NOMO-1 treated with dmso at 0.1 percent for 144 hours (cell line): Measurements from ENCODE around the gene SERPINA1.
"Not testable (repeated sequence)": the region's sequence is repeated elsewhere in the genome, so short reads cannot be mapped to it uniquely, and the experiment has no call there.

Source experiments
- DNase-seq: peaks from one replicate; lab custom pipeline; 2025; ENCODE audit not compliant: unreplicated experiment; lab: John Stamatoyannopoulos, UW

The SERPINA1 gene

DNA sequence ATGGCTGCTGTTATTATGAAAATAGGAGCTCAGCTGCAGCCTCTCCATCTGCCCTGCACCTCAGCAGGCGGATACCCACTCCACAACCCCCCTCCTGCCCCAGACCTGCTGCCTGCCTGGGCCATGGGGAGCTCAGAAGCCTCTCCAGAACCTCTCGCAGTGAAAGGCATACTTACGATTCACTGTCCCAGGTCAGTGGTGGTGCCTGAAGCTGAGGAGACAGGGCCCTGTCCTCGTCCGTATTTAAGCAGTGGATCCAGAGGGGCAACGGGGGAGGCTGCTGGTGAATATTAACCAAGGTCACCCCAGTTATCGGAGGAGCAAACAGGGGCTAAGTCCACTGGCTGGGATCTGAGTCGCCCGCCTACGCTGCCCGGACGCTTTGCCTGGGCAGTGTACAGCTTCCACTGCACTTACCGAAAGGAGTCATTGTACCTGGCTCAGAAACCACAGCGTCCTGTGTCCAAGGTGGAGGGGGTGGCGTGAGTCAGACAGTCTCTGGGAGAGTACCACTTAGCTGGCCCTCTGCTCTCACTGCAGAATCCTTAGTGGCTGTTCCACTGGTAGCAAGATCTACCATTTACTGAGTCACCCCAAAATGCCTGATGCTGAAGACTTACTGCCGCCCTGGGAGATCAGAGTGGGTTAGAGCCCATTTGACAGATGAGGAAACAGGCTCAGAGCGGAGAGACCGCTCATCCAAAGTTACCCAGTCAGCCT is at the start of gene SERPINA1:
SERPINA1 (minus strand) TSS at position 219 of the 720 bp plus-strand sequence. CDS start 5,365 bp downstream, outside the sequence.
- DNase-seq: no peak

DNA sequence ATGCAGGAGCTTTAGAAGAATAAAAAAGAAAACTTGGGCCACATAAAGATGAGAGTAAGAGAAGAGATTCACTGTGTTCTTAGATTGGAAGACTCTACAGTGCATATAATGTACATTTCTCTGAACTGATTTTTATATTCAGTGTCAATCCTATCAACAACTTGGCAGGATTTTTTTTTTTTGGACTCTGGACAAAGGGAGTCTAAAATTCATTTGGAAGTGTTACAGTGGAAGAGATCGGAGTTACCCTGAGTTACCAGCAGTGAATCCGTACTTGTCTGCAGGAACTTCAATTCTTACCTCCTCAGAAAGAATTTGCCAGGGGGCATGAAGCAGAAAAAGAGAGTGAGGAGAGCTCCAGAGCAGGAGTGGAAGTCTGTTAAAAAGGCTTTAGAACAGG is 40.2 kb upstream of the SERPINA1 start:
- DNase-seq: no peak

DNA sequence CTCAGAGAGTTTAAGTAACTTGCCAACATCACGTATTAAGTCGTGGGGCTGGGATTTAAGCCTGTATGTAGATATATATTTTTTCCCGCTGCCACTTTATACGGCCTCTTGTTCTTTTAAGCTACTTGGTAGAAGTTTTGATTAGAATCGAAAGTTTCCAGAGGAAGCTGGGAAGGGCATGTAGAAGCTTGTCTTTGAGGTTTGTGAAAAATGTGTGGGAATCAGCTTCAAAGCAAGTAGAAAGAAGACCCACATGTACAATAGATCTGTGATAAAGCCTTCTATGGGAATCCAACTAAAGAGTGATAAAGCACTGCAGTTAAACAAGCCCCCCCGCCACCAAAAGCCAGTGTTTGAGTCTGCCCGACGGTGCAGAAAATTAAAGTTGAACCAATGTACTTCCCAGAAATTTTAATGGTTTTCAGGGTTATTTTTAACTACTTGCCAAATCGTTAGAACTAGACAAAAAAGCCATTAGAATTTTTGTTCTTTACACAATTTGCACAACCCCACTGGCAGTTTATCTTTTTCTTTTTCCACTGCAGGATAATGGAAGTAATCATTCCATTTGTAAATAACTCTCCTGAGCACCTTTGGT is 38.7 kb upstream of the SERPINA1 start:
- no peak for DNase-seq

DNA sequence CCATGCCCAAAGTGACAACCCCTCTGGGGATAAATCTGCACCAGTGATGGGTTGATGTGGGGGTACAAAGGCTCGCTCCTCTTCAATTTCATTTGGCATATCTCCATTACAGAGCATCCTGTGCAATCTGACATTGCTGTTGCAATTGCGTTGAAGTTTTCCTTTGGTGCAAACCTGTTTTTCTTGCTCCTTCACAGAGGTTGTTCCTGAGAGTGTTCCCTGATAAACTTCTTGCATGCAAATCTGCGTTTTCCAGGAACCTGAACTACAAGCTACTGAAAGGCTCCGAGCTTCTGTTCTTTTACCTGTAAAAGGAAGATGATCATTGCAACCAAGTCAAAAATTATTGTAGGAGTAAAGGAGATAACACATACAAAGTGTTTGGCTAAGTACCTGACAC is 38.1 kb upstream of the SERPINA1 start:
- no peak for DNase-seq

- DNase-seq: no peak
These were observed 36.0 kb upstream of the SERPINA1 start for GRCh38 chr14:94424371-94424770.

GRCh38 chr14:94423453-94424056 is 35.2 kb upstream of the SERPINA1 start:
- DNase-seq: no peak

DNA sequence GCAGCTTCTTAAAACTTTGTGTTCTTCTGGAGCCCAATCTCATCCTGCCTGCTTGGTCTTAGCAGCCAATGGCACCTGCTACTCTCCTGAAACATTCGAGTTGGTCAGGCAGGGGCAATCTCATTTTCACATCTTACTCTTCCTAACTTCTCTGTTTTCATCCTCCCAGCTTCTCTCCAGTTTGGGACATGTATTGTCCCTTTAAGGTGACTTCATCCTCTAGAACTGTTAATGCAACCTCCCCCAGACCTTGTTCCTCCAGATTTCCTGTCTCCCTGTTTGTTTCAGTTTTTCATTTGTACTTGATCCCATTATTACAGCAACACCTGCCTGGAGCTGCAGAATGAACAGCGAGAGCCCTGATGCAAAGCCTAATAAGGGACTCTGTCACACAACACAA is 32.9 kb upstream of the SERPINA1 start:
- DNase-seq: no peak

DNA sequence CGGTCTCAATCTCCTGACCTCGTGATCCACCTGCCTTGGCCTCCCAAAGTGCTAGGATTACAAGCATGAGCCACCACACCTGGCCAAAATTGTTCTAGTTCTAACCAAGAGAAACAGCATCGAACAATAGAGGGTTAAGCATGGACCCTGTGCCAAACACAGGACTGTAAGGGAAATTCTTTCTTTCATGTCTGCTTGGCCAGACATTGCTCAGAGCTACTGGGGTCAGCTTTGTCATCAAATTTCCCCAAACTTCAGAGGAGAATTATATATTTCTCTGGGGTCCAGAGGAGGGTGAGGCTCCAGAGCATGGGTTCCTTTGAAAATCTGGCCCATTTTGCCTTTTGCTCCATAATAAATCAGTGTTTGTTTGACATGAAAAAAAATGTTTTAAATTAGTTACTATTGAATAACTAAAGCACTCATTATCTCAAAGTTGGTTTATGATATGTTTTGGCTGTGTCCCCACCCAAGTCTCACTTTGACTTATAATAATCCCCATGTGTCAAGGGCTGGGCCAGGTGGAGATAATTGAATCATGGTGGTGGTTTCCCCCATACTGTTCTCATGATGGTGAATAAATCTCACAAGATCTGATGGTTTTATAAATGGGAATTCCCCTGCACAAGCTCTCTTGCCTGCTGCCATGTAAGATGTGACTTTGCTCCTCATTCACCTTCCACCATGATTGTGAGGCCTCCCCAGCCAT is 29.2 kb upstream of the SERPINA1 start:
- not testable (repeated sequence) for DNase-seq

DNA sequence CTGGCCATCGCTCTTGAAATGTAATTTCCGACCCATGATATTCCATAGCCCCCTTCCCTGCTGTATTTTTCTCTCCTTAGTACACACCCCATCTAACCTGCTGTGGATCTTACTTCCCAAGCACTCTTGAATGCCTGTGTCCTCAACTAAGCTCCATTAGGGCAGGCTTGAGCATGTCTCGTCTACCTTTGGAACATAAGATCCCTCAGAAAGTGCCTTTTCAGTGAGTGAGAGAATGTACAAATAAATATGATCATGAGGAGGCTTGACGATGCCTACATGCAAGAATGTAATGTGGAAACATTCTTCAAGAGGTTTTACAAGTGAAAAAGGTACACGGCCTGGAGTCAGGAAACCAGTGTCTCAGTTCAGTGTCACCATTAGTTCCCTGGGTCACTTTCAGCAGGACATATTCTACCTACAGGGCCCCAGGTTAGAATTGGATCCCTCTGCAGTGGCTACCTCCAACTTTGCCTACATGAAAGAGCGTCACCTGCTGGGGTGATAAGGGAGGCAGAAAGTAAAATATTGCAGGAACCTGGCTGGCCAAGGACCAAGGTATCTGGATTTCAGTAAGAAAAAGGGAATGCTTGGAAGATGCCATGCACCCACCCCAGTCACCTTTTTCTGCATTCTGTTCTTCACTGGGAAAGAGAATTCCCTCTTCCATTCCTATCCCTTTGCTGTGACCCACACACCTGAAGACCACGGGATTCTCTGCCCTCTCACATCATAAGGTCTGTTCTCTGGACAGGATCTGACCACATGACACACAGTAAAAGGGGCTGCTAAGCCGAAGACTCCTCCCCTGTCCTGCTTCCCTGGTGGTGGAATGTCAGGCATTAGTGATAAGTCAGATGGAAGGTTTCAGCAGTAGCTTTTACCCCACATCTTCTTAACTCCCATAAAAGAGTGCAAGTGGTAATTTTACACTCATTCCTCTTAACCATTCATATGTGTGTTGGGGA is 24.6 kb upstream of the SERPINA1 start:
- no peak for DNase-seq

DNA sequence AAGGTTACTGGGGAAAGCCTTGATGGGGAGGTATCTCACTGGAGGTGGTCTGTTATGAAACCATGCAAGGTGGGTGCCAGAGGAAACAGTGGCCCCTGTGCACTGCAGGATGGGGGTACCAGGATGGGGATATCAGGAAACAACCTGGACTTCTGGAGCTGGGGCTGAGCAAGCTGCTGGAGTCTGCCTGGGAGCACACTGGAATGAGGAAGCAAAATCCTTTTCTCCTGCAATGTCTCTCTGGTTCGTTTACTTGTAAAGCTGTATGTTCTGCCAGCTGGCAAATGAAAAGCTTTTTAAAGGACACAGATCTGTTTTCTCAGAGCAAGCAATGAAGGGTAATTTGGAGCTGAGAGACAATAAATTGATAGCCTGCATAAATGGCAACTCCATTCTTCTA is 23.2 kb upstream of the SERPINA1 start:
- no peak for DNase-seq

- DNase-seq: not testable (repeated sequence)
These were observed 21.0 kb upstream of the SERPINA1 start for GRCh38 chr14:94409430-94409829.

DNA sequence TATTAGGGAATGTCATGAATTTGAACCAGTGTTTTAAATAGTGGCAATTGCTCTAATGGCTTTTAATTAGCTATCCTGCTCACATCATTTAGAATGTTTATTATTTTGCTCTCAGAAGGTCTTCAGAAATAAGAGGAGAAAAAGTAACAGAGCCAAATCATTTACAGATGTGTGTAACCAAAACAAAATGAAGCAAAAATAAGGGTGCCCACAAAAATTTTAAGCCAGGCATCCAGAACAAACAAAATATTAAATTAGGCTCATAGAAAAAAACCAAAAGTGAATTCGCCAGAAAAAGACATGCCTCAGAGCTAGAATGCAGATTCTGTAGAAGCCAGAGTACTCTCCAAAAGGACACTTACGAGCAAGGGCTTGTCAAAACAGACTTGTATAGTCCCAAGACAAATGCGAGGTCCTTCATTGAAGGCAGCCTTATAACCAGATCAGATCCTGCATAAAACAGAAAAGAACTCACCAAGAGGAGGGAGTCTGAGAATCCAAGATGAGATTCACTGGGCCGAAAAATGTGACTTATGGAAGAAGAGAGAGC is 20.2 kb upstream of the SERPINA1 start:
- no peak for DNase-seq

DNA sequence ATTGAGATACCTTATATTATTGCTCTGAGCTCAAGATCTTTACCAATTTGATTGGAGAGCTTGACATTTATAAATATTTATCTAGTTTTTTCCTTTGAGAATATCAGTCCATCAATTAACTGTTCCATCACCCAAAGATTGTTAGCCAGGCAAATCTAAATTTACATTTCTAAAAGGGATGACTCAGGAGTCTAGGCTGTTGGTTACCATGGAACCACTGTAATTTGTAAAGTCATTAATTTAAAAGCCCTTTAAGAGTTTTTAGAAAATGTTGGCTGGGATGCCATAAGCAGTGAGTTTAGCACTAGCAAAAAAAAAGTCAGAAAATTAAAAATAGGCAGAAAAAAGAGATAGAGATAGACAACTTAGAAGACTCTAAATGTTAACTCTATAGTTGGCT is 19.5 kb upstream of the SERPINA1 start:
- DNase-seq: no peak

DNA sequence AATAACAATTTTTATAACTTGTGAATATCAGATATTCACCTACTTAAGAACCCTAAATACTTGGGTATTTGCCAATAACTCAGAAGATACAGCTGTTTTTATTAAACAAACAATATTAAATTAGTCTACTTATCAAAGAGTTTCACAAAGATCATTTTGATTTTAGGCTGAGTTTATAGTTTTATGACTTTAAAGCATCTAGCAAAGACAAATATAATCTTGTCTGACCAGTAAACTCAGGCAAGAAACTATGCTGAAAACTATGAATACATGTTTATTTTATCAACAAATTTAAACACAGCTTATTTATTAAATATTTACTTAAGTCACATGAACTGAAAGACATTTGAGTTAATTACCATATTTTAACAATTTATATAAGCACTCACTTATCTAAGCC is 18.5 kb upstream of the SERPINA1 start:
- DNase-seq: no peak

GRCh38 chr14:94405486-94405885 is 17.1 kb upstream of the SERPINA1 start:
- DNase-seq: no peak

- no peak for DNase-seq
These were observed 16.2 kb upstream of the SERPINA1 start for GRCh38 chr14:94404561-94404960.

DNA sequence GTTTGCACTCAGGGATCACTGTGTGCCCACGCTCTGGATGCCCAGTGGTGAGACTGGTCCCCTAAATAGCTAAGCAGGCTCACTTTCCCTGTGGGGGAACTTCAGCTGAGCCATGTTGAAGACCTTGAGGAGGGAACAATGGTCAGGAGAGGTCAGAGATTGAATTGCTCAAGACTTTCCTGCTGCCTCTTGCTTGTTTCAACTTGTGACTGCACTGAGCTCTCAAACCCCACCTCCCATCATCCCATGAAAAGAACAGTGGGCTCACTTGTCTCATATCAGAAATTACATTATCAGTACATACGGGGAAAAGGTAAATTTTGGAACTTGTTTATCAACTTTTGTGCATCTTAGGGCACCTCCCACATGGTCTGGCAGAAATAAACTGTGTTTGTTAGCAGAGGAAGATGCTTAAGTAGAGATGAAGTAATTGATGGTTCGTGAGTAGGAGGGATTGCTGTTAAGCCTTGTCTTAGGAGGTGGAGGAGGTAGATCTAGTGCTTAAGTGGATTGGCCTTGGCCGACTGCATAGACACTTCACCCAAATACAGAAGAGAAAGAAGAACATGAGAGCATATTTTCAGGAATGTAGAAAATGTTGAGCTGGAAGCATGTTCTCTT is 15.0 kb upstream of the SERPINA1 start:
- DNase-seq: no peak

DNA sequence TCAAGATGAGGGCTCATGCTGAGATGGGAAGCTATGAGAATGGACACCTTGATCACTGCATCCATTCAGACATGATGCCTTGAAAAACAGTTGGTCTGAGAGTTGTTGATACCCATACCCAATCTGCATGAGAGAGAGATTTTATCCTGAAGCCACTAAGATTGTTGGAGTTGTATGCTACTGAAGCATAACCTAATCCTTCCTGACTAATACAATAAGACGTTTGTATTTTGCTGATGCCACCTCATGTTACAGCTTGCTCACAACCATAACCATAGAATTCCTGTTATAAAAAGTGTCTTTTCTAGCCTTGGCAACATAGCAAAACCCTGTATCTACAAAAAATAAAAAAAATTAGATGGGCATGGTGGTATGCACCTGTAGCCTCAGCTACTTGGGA is 12.7 kb upstream of the SERPINA1 start:
- no peak for DNase-seq

DNA sequence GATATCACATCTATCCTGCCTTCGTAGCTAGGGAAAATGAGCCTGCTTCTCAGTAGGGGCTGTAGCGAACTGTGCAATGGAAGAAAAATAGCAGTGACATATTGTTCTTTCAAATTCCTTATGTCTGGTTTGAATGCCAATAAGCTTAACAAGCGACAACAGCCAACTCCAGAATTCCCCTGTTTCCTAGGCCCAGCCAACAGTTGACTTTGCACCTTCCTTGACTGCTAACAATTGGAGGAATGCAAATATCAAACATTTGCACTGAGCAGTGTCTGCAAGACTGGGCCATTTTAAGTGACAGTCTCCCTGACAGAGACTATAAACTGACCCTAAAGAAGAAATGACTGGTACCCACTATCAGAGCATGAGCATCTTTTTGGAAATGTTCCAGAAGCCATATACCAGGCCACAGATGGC is 12.0 kb upstream of the SERPINA1 start:
- DNase-seq: no peak

DNA sequence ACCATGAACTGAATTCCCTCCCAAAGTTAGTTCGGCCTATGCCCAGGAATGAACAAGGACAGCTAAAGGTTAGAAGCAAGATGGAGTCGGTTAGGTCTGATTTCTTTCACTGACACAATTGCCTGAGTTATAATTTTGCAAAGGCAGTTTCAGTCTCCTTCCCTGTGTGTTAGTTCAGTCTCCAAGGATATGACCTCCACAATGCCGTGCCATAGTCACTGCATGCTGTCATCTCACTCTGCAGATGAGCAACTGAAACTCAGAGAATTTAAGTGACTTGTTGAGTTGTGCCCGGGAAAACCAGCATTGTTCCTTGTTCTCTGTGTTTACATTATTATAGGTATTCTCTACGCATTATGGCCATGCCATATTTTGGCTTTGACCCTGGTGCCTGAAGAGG is 10.1 kb upstream of the SERPINA1 start:
- DNase-seq: no peak
